CD4-positive, alpha-beta T cell treated with Interleukin-12 subunit alpha and Interleukin-12 subunit beta, for 1 hour (primary cell): ENCODE measurements around the gene STK17B.
"Not testable (repeated sequence)": the region's sequence is repeated elsewhere in the genome, so short reads cannot be mapped to it uniquely, and the experiment has no call there.

Source experiments
- DNase-seq: peaks from one replicate; pipeline ENCODE4 v3.0.0-alpha.2; 2020

STK17B gene

DNA sequence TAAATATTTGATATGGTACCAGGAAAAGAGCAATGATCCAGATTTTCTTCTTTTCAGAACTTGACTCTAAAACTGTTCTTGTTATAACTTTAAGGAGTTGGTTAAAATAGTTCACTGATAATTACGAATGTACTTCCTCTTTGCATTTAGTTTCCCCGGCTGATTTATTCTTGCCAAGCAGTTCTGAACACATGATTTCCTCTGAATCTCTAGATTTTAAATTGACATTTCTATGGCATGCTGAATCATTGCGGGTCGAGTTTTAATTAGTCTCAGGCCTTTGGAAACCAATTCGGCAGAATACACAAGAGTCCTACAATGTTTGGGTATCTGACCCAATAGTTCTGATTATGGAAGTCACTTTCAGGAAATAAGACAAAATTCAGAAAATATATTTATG, 65.4 kb downstream of the STK17B start:
- DNase-seq, result no peak

DNA sequence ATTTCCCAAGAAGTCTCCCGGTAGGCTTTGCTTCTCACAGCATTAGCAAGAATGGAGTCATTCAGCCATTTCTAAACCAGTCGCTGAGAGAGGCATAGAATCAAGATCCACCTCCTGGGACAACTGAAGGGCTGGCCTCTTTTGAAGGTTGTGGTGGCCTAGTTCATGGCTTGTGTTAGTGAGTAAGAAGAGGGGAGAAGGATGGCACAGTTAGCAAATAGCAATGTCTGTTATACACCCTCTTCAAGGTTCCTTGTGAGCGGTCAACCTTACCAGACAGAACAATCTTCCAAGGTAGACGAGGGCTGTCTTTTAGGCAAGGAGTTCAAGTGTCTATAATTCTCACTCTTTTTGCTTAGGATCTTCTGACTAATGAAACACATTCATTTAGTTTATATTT, 67.3 kb downstream of the STK17B start:
- DNase-seq, result no peak

DNA sequence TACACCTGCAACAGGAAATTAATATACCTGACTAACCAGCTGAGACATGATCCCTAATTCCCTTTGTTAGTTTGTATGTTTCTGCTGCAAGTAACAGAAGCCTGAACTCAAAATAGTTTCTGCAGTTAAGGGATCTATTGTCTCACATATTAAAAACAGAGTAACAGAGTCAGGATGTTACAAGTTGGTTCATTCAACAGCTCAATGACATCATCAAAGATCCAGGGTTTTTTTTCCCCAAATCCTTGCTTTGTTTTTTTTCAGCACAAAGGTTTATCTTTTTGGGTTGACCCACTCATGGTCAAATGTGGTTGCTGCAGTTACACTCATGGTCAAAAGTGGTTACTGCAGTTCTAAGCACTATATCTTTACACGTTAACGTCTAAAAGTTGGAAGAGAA, 67.8 kb downstream of the STK17B start:
- no peak for DNase-seq

DNA sequence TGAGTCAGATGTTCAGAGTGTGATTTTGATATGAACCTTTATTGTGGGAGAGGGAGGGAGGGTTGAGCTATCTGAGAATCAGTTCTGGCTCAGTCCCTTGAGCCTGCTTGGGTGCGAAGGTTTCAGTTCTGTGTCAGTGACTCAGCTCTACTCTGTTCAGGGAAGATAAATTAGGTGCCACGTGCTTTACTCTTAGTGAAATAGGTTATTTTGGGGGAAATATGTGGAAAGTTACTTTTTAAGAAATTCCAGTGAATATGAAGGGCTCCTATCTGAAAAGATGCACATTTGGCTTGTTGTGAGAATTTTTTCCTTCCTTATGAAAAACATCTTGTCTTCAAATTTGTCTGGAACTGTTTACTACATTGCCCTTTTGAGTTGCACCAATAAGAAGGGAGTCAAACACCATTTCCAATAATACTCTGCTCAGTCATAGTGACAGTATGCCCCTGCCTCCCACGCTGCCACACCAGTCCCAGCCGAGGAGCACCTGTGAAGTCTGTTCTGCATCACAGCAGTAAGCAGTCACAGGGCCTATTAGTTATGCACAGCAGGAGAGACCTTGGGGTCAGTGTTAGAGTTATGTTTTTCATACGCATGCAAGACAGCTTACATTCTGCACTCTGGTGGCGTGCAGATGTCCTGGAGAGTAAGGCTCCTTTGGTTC, 69.9 kb downstream of the STK17B start:
- no peak for DNase-seq

DNA sequence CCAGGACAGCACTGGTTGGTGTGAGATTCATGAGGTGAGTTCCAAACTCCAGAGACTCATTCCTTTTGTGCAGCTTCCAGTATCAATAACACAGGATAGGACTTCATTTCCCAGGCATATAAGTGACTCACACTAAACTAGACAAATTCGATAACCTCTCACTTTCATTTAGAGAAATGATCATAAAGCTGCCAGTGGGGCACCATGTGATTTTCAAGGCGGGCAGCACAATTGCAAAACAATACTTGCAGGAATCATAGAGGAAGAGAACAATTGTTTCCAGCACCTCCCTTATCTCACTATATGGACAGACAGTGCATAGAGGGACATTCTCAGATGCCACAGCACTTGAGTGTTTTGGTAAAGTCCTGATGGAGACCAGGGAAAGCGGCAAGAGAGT, 71.5 kb downstream of the STK17B start:
- DNase-seq, result no peak

DNA sequence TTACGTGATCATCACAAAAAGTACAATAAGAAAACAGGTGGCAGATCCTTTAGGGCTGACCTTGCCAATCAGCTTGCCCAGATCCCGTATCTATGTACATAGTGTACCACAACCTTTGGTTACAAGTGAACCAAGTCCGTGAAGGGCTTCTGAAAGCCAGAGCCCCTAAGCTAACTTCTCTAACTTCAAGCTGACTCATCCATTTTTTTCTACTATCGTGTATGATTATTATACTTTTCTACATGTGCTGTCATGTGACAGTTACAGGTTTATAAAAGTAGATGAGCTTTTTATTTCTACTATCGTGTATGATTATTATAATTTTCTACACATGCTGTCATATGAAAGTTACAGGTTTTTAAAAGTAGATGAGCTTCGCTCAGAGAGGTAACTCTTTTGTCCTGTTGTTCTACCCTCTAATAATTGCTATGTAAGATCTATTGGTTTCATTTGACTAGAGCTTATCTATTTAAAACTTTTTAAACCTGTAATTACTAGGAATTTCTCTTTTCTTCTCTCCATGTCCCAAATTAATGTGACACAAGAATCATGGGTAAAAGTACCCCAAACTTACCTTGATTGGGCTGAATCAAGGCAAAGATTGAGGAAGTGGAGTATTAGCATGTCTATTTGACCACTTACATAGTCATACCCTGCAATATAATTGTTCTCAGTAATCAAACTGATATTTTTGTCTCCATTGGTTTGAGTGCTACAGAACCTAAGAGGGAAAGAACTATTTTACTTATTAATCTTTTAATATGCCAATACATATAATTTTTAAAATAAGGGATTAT, 73.3 kb downstream of the STK17B start:
- no peak for DNase-seq

DNA sequence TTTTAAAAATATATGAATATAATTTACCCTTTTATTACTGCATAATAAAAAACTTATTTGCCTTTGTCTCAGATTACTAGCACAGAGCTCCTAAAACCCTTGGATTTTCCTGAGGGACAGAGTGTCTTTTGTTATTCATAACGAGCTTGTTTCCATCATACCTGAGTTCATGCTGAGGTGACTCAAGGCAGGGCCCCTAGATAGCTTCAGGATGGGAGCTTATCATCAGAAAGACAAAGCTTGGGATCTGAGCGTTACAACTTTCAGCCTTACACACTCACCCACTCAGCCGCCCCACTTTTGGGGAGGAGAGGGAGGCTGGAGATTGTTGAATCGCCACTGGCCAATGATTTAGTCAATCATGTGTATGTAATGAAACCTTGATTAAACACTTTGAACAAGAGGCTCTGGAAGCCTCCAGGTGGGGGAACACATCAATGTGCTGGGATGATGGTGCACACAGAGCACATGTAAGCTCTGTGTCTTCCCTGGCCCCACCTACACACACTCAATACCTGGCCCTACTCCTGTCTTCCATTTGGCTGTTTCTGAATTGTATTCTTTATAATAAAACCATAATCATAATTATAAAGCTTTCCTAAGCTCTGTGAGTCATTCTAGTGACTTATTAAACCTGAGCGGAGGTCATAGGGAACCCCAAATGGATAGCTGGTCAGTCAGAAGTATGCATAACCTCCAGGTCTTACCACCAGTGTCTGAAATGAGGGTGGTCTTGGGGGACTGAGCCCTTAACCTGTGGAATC, 74.2 kb downstream of the STK17B start:
- DNase-seq, result no peak

DNA sequence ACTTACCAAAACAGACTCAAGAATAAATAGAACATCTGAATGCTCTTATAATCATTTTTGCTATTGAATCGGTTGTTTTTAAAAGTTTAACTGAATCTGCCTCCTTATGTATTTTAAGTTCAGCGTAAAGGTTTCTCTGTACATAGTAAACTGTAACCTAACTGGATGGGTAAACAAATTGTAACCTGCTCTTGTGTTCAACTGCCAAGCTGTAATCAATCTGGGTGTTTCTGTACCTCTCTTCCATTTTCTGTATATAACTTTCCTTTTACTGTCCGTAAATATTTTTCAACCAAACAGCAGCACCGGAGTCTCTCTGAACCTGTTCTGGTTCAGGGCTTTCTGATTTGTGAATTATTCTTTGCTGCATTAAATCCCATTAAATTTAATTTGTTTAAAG, 75.1 kb downstream of the STK17B start:
- DNase-seq, result no peak

DNA sequence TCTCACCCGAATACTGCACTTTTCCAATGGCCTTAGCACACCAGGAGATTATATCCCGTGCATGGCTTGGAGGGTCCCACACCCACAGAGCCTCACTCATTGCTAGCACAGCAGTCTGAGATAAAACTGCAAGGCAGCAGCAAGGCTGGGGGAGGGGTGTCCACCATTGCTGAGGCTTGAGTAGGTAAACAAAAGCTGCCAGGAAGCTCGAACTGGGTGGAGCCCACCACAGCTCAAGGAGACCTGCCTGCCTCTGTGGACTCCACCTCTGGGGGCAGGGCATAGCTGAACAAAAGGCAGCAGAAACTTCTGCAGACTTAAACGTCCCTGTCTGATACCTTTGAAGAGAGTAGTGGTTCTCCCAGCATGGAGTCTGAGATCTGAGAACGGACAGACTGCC, 81.9 kb downstream of the STK17B start:
- DNase-seq, result not testable (repeated sequence)

DNA sequence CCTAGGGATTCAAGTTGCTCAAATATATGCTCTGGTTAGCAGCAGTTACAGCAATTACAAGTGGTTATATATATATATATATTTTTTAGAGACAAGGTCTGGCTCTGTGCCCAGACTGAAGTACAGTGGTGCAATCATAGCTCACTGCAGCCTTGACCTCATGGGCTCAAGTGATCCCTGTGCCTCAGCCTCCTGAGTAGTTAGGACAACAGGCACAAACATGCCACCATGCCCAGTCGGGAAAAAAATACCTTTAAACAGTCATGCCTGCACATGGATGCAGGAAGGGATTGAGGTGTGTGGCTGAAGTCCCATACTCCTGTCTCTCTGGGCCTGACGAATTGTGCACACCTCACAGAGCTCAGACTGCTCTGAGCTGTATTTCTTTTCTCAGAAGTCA, 83.2 kb downstream of the STK17B start:
- DNase-seq, result no peak

DNA sequence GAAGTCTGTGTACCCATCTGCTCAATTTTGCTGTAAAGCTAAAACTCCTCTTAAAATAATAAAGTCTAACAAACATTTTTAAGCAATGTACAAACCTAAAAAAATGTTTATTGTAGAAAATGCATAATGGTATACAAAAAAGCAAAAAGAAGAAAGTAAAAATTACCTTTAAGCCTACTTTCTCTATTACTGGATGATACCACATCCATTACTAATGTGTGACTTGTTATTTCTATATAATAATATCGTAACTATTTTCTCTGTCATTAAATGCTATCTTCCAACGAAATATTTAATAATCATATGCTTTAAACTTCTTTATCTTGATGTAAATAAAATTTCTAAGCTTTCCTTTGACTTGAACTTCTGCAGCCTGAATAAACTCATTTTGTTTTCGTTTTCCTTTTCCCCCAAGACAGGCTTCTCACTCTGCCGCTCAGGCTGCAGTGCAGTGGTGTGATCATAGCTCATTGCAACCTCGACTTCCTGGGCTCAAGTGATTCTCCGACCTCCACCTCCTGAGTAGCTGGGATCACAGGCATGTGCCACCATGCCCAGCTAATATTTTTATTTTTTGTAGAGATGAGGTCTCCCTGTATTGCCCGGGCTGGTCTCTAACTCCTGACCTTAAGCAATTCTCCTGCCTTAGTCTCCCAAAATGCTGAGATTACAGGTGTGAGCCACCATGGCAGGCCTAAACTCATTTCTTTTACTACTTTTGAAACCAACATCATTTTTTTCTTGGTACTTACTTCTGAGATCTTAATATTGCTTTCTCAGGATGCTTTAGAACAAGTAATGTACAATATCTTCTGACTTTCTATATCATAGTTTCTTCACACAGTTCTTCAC, 84.6 kb downstream of the STK17B start:
- no peak for DNase-seq

DNA sequence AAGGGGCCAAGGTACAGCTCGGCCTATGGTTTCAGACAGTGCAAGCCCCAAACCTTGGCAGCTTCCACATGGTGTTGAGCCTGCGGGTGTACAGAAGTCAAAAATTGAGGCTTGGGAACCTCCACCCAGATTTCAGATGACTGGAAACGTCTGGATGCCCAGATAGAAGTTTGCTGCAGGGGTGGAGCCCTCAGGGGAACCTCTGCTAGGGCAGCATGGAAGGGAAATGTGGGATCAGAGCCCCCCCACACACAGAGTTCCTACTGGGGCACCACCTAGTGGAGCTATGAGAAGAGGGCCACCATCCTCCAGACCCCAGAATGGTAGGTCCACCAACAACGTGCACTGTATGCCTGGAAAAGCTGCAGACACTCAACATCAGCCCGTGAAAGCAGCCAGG, 87.8 kb downstream of the STK17B start:
- no peak for DNase-seq
